Duodenal mucosa (tissue), 2 donors: ENCODE data around the gene ZYG11B.
"Not testable (repeated sequence)": the region's sequence is repeated elsewhere in the genome, so short reads cannot be mapped to it uniquely, and the experiment has no call there.

ENCODE experiments used
- H3K27ac ChIP-seq: one replicate; pipeline ENCODE4 v1.7.0; 2013; ENCODE audit warnings: low read depth, low read length
- H3K27me3 ChIP-seq, 2 donors: one replicate each; pipeline ENCODE4 v1.7.0; 2013; ENCODE audit warnings: low read length in 2 of 2, control low read depth in 1 of 2; ENCODE audit not compliant: insufficient read depth in 2 of 2, control insufficient read depth in 1 of 2
- H3K36me3 ChIP-seq, 2 donors: one replicate each; pipeline ENCODE4 v1.7.0; 2013; ENCODE audit warnings: low read length in 2 of 2, control low read depth in 1 of 2; ENCODE audit not compliant: insufficient read depth in 2 of 2, control insufficient read depth in 1 of 2
- H3K4me1 ChIP-seq, 2 donors: one replicate each; pipeline ENCODE4 v1.7.0; 2013; ENCODE audit warnings: low read length in 2 of 2, control low read depth in 1 of 2; ENCODE audit not compliant: insufficient read depth in 2 of 2, control insufficient read depth in 1 of 2
- H3K4me3 ChIP-seq, 2 donors: one replicate each; pipeline ENCODE4 v1.7.0; 2013; ENCODE audit warnings: low read length in 2 of 2, low read depth in 1 of 2
- H3K9ac ChIP-seq, 2 donors: one replicate each; pipeline ENCODE4 v1.7.0; 2013; ENCODE audit warnings: low read length in 2 of 2, low read depth in 1 of 2
- H3K9me3 ChIP-seq, 2 donors: one replicate each; pipeline ENCODE4 v1.7.0; 2013; ENCODE audit warnings: low read length in 2 of 2, control low read depth in 1 of 2; ENCODE audit not compliant: control insufficient read depth in 1 of 2

The ZYG11B gene

GRCh38 chr1:52738148-52738547 lies 11.9 kb downstream of the ZYG11B start:
- Histone ChIP-seq H3K27ac (no peak overlapping the region), H3K9me3 (no peaks in the 10 kb centered on the region), H3K36me3 (no peaks in the 10 kb centered on the region), H3K27me3 (no peaks in the 10 kb centered on the region), H3K9ac (no peak overlapping the region), H3K4me3 (no peak overlapping the region), H3K4me1 (no peaks in the 10 kb centered on the region)

DNA sequence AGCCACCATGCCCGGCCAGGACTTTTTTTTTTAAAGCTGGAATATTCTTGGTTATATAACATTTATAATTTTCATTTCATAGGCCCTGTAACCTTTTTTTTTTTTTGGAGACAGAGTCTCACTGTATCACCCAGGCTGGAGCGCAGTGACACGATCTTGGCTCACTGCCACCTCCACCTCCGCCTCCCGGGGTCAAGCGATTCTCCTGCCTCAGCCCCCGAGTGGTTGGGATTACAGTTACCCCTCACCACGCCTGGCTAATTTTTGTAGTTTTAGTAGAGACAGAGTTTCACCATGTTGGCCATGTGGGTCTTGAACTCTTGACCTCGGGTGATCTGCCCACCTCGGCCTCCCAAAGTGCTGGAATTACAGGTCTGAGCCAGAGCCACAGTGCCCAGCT lies 12.6 kb downstream of the ZYG11B start:
- Histone ChIP-seq H3K4me3 (no peak overlapping the region), H3K9me3 (no peaks in the 10 kb centered on the region), H3K27me3 (no peaks in the 10 kb centered on the region), H3K36me3 (no peaks in the 10 kb centered on the region), H3K27ac (no peak overlapping the region), H3K4me1 (no peaks in the 10 kb centered on the region), H3K9ac (no peak overlapping the region)

DNA sequence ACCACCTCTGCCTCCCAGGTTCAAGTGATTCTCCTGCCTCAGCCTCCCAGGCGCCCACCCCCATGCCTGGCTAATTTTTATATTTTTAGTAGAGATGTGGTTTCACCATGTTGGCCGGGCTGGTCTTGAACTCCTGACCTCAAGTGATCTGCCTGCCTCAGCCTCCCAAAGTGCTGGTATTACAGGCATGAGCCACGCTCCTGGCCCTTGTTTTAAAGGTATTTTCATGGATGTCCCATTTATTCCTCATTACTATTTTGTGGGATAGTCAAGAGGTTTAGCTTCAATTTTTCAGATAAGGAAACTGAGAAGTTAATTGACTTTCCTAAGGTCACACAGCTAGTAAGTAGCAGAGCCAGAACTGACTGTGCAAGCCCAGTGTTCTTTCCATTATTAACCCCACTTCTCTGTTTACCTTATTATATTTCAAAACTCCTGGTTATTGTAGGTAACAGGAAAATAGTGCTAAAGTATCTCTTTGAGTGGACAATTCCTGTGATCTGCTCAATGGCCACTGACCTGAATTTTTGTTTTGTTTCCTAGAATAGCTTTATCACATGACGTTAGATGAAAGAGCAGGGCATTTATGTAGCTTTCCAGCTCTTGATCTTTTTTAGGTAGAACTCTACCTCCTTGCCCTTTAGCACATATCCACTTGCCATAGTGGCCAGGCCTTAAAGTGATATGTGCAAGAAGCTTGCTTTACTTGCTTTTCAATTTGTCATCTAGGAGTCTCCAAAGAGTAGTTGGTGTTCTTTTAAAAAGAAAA lies 13.6 kb downstream of the ZYG11B start:
- H3K9ac ChIP-seq, result no peak overlapping the region
- H3K27me3 ChIP-seq, result no peaks in the 10 kb centered on the region
- no peaks in the 10 kb centered on the region for H3K9me3 ChIP-seq
- H3K27ac ChIP-seq, result no peak overlapping the region
- no peaks in the 10 kb centered on the region for H3K36me3 ChIP-seq
- H3K4me3 ChIP-seq, result no peak overlapping the region
- no peaks in the 10 kb centered on the region for H3K4me1 ChIP-seq

- Histone ChIP-seq H3K27ac (no peak overlapping the region), H3K9me3 (no peaks in the 10 kb centered on the region), H3K36me3 (no peaks in the 10 kb centered on the region), H3K9ac (no peak overlapping the region), H3K27me3 (no peaks in the 10 kb centered on the region), H3K4me3 (no peak overlapping the region), H3K4me1 (no peaks in the 10 kb centered on the region)
Observed at GRCh38 chr1:52741259-52741658, 15.0 kb downstream of the ZYG11B start.

DNA sequence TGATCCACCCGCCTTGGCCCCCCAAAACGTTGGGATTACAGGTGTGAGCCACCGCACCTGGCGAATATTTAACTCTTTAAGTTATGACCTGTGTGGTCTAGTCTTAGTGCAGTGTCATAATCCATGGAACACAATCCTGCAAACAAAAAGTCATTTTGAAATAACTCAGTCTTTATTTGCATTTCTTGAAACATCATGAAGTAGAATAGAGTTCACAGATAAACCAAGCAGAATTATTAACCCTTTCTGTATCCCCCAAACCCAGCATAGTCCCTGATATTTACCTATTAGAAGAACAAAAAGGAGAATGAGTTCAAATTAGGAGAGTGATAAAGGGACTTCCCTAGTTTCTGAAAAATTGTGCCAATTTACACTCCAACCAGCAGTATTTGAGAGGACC lies 19.9 kb downstream of the ZYG11B start:
- Histone ChIP-seq H3K27ac (no peak overlapping the region), H3K4me3 (no peak overlapping the region), H3K9me3 (no peaks in the 10 kb centered on the region), H3K27me3 (no peaks in the 10 kb centered on the region), H3K36me3 (no peaks in the 10 kb centered on the region), H3K4me1 (no peaks in the 10 kb centered on the region), H3K9ac (no peak overlapping the region)

DNA sequence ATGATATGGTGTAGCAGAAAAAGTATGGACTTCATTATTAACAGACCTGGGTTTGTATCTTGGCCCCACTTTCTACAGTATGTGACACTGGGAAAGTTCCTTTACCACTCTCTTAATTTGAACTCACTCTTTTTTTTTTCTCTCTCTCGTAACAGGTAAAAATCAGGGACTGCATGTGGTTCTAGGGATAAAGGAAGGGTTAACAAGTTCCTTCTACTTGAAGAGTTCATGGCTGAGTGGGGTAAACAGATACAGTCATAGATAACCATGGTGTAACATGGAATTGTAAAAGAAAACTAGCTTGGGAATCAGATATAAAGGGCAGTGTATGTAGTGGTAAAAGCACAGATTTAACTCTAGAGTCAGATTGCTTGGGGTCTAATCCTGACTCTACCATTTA lies 21.2 kb downstream of the ZYG11B start:
- no peaks in the 10 kb centered on the region for H3K9me3 ChIP-seq
- peaks cover 6 to 8% of the 10 kb centered on the region in 2 donors for H3K4me1 ChIP-seq
- no peaks in the 10 kb centered on the region for H3K27me3 ChIP-seq
- no peaks in the 10 kb centered on the region for H3K36me3 ChIP-seq
- H3K9ac ChIP-seq, result no peak overlapping the region
- H3K27ac ChIP-seq, result no peak overlapping the region
- no peak overlapping the region for H3K4me3 ChIP-seq

- peaks cover 6 to 8% of the 10 kb centered on the region in 2 donors for H3K4me1 ChIP-seq
- no peak overlapping the region for H3K9ac ChIP-seq
- no peaks in the 10 kb centered on the region for H3K9me3 ChIP-seq
- H3K36me3 ChIP-seq, result no peaks in the 10 kb centered on the region
- no peak overlapping the region for H3K4me3 ChIP-seq
- H3K27me3 ChIP-seq, result no peaks in the 10 kb centered on the region
- H3K27ac ChIP-seq, result no peak overlapping the region
Observed at GRCh38 chr1:52748119-52748518, 21.9 kb downstream of the ZYG11B start.

DNA sequence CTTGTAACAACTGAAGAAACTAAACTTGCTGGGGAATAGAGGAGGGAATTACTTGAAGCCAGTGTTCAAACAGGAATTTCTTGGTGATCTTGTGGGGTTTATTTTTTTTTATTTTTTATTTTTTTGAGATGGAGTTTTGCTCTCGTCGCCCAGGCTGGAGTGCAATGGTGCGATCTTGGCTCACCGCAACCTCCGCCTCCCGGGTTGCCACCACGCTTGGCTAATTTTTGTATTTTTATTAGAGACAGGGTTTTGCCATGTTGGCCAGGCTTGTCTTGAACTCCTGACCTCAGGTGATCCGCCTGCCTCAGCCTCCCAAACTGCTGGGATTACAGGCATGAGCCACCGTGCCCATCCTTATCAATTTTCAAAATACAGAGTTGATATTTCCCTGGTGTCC lies 23.2 kb downstream of the ZYG11B start:
- not testable (repeated sequence) for H3K9ac ChIP-seq

DNA sequence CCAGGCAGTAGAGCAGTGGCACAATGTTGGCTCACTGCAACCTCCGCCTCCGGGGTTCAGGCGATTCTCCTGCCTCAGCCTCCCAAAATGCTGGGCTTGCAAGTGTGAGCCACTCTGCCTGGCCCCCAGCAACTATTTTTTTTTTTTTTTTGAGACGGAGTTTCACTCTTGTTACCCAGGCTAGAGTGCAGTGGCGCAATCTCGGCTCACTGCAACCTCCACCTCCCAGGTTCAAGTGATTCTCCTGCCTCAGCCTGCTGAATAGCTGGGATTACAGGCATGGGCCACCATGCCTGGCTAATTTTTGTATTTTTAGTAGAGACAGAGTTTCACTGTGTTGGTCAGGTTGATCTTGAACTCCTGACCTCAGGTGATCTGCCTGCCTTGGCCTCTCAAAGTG lies 23.9 kb downstream of the ZYG11B start:
- not testable (repeated sequence) for H3K36me3 ChIP-seq, H3K27me3 ChIP-seq, H3K9me3 ChIP-seq, H3K4me1 ChIP-seq, H3K4me3 ChIP-seq, H3K9ac ChIP-seq, H3K27ac ChIP-seq

More for the DNA sequence above, 23.2 kb downstream of the ZYG11B start:
- not testable (repeated sequence) for H3K4me1 ChIP-seq, H3K27me3 ChIP-seq, H3K36me3 ChIP-seq, H3K9me3 ChIP-seq, H3K4me3 ChIP-seq, H3K27ac ChIP-seq

- Histone ChIP-seq H3K27me3 (no peaks in the 10 kb centered on the region), H3K36me3 (no peaks in the 10 kb centered on the region), H3K4me3 (no peak overlapping the region), H3K9ac (no peak overlapping the region), H3K9me3 (no peaks in the 10 kb centered on the region), H3K4me1 (peaks cover 6 to 8% of the 10 kb centered on the region in 2 donors), H3K27ac (no peak overlapping the region)
Observed at GRCh38 chr1:52751589-52752483, 25.6 kb downstream of the ZYG11B start.
